Activated naive CD8-positive, alpha-beta T cell treated with anti-CD3 and anti-CD28 coated beads, Interleukin-2, amount 50 U/mL, for 24 hours (primary cell): ENCODE data around the gene RAD51B.
"Not testable (repeated sequence)": the region's sequence is repeated elsewhere in the genome, so short reads cannot be mapped to it uniquely, and the experiment has no call there.

Experiments
- ATAC-seq: fragments of 150-1000 bp; cut with Tn5 transposase; one replicate; pipeline ENCODE4 v1.10.0; 2021
- DNase-seq: peaks from one replicate; pipeline ENCODE4 v3.0.0; 2021
- H3K27ac Mint-ChIP-seq: one replicate; pipeline ENCODE4 v1.8.0; 2021; ENCODE audit warnings: mild to moderate bottlenecking, mixed read lengths
- H3K27me3 Mint-ChIP-seq: one replicate; pipeline ENCODE4 v1.8.0; 2021; ENCODE audit warnings: mixed read lengths
- H3K36me3 Mint-ChIP-seq: one replicate; pipeline ENCODE4 v1.8.0; 2021; ENCODE audit warnings: low read depth, mixed read lengths
- H3K4me1 Mint-ChIP-seq: one replicate; pipeline ENCODE4 v1.8.0; 2021; ENCODE audit warnings: mixed read lengths
- H3K4me3 Mint-ChIP-seq: one replicate; pipeline ENCODE4 v1.8.0; 2021; ENCODE audit warnings: mild to moderate bottlenecking, moderate library complexity, mixed read lengths
- H3K9me3 Mint-ChIP-seq: one replicate; pipeline ENCODE4 v1.8.0; 2021; ENCODE audit warnings: mixed read lengths

Gene RAD51B

DNA sequence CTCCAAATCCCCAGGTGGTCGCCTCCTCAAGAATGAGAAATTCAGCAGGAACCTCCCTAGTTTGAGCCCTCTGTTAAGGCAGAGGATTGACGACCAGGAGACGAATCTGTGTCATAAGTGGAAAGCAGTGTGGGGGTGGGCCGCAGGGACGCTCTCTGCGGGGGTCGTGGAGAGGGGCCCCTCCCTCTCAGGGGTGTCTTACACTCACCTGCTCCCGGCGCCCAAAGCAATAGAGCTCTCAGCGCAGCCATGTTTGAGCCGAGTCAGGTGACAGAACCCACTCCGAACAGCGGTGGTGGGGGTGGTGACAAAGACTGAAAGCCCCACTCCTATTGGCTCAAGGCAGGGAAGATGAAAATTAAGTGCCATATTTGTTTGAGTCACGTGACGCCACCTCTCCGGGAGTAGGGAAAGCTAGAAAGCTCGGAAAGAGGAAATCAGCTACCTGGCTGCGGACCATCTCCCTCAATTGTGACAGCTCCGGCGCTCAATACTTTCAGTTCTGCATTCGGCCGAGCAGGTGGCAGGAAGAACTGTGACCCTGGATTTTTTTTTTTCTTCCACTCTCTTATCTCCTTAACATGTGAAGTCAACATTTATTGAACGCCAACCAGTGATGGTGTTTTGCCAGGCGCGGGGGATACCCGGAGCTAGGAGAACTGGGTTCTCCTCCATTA is 3.1 kb upstream of the RAD51B start, which contains the start of gene ZFYVE26:
Gene ZFYVE26, minus strand, starts transcription at position 265 of the 677 bp plus-strand sequence. CDS start 627 bp downstream, outside the sequence.
- H3K4me1 Mint-ChIP-seq = peaks cover 57% of the 10 kb centered on the region
- DNase-seq (peak; percentile 88), ATAC-seq (peak; percentile 90)
- peak within 1 kb of the TSS; percentile 96 for H3K27ac Mint-ChIP-seq
- peaks cover 11% of the 10 kb centered on the region for H3K36me3 Mint-ChIP-seq
- no peaks in the 10 kb centered on the region for H3K9me3 Mint-ChIP-seq
- peak within 1 kb of the TSS; percentile 98 for H3K4me3 Mint-ChIP-seq
- H3K27me3 Mint-ChIP-seq = no peaks in the 10 kb centered on the region

GRCh38 chr14:67817750-67818438 is 1.7 kb upstream of the RAD51B start:
- H3K4me3 Mint-ChIP-seq = peak overlapping the region; percentile 96
- peaks cover 10% of the 10 kb centered on the region for H3K36me3 Mint-ChIP-seq
- ATAC-seq (no peak), DNase-seq (no peak)
- H3K27me3 Mint-ChIP-seq = no peaks in the 10 kb centered on the region
- peak overlapping the region; percentile 49 for H3K27ac Mint-ChIP-seq
- no peaks in the 10 kb centered on the region for H3K9me3 Mint-ChIP-seq
- peaks cover 55% of the 10 kb centered on the region for H3K4me1 Mint-ChIP-seq

DNA sequence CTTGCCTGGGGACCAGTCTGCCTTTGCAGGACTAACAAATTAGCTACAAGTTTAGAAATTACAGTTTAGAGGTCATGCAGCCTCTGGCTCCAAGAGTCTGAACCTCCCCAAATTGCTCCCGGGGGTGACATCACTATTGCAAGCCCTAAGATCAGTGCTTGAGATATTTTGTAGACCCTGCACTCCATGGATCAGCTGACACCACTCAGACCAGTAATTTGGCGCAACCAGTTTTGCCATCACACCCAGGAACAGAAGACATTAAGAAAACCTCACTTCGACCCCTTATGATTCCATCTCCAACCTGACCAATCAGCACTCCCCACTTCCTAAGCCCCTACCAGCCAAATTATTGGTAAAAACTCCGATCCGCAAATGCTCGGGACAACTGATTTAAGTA is 1.1 kb upstream of the RAD51B start:
- not testable (repeated sequence) for ATAC-seq, H3K9me3 Mint-ChIP-seq, H3K27ac Mint-ChIP-seq, DNase-seq, H3K36me3 Mint-ChIP-seq, H3K27me3 Mint-ChIP-seq
- peaks cover 53% of the 10 kb centered on the region for H3K4me1 Mint-ChIP-seq
- H3K4me3 Mint-ChIP-seq = peak overlapping the region; percentile 96

GRCh38 chr14:67820428-67820971 is 921 bp downstream of the RAD51B start:
- ATAC-seq (peak; percentile 29), DNase-seq (peak; percentile 23)
- Mint-ChIP-seq H3K9me3 (no peaks in the 10 kb centered on the region), H3K4me3 (peak overlapping the region; percentile 96), H3K36me3 (peaks cover 6% of the 10 kb centered on the region), H3K27ac (peak overlapping the region; percentile 94), H3K27me3 (no peaks in the 10 kb centered on the region), H3K4me1 (peaks cover 36% of the 10 kb centered on the region)

DNA sequence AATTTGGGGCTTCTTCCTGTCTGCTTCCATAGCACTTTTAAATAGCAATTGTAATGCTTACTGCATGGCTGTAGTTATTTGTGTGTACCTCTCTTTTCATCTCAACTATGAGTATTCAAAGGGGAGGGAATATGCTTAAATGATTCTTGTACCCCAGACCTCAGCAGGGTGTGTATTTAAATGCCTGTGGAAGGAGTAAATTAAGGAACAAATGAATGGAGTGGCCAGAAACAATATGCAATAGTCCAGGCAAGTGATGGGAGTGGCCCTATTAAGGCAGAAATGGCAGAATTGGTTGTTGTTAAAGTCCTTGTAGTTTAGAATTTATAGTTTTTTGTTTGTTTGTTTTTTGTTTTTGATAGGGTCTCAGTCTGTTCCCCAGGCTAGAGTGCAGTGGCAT is 1.5 kb downstream of the RAD51B start:
- Mint-ChIP-seq H3K27me3 (no peaks in the 10 kb centered on the region), H3K4me3 (peak overlapping the region; percentile 96), H3K4me1 (peaks cover 32% of the 10 kb centered on the region), H3K27ac (no peak overlapping the region), H3K9me3 (no peaks in the 10 kb centered on the region), H3K36me3 (peaks cover 9% of the 10 kb centered on the region)
- DNase-seq (no peak), ATAC-seq (no peak)

DNA sequence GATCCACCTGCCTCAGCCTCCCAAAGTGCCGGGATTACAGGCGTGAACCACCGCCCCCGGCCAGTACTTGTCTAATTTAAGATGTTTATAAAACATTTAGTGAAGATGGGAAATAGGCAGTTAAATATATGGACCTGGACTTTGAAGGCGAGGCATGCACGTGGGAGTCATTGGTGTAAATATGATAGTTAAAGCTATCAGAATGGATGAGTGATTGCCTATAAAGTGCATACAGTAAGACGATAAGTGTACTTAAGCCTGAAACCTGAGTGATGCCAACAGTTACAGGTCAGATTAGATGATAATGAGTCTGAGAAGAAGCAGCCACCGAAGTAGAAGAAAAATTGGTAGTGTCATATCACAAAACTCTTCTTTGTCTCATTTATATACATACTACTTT is 11.5 kb downstream of the RAD51B start:
- no peak for DNase-seq
- H3K27ac Mint-ChIP-seq = no peak overlapping the region
- H3K27me3 Mint-ChIP-seq = no peaks in the 10 kb centered on the region
- H3K9me3 Mint-ChIP-seq = no peaks in the 10 kb centered on the region
- no peak overlapping the region for H3K4me3 Mint-ChIP-seq
- no peak for ATAC-seq
- H3K36me3 Mint-ChIP-seq = peaks cover 26% of the 10 kb centered on the region
- no peaks in the 10 kb centered on the region for H3K4me1 Mint-ChIP-seq

GRCh38 chr14:67833403-67833802 is 13.8 kb downstream of the RAD51B start:
- ATAC-seq (no peak), DNase-seq (no peak)
- Mint-ChIP-seq H3K36me3 (peaks cover 13% of the 10 kb centered on the region), H3K27me3 (no peaks in the 10 kb centered on the region), H3K27ac (no peak overlapping the region), H3K4me1 (no peaks in the 10 kb centered on the region), H3K9me3 (no peaks in the 10 kb centered on the region), H3K4me3 (no peak overlapping the region)

DNA sequence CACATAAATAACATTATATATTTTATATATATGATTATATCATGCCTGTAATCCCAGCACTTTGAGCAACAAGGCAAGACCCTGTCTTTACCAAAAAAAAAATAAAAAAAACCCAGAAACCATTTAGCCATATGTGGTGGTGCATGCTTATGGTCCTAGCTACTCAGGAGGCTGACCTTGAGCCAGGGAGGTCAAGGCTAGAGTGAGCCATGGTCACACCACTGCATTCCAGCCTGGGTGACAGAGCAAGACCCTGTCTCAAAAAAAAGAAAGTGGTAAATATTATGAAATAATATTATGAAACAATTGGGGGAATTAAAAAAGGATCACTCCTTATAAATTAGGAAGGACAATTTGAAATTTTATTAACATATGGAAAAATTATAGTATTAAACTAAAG is 16.0 kb downstream of the RAD51B start:
- peaks cover 12% of the 10 kb centered on the region for H3K36me3 Mint-ChIP-seq
- H3K9me3 Mint-ChIP-seq = no peaks in the 10 kb centered on the region
- DNase-seq (no peak), ATAC-seq (no peak)
- no peaks in the 10 kb centered on the region for H3K27me3 Mint-ChIP-seq
- no peak overlapping the region for H3K27ac Mint-ChIP-seq
- no peaks in the 10 kb centered on the region for H3K4me1 Mint-ChIP-seq
- H3K4me3 Mint-ChIP-seq = no peak overlapping the region

GRCh38 chr14:67837011-67837624 is 17.5 kb downstream of the RAD51B start:
- Mint-ChIP-seq H3K27me3 (no peaks in the 10 kb centered on the region), H3K4me3 (no peak overlapping the region), H3K27ac (no peak overlapping the region), H3K9me3 (no peaks in the 10 kb centered on the region), H3K36me3 (peaks cover 20% of the 10 kb centered on the region), H3K4me1 (no peaks in the 10 kb centered on the region)
- DNase-seq (peak; percentile 24), ATAC-seq (no peak)

DNA sequence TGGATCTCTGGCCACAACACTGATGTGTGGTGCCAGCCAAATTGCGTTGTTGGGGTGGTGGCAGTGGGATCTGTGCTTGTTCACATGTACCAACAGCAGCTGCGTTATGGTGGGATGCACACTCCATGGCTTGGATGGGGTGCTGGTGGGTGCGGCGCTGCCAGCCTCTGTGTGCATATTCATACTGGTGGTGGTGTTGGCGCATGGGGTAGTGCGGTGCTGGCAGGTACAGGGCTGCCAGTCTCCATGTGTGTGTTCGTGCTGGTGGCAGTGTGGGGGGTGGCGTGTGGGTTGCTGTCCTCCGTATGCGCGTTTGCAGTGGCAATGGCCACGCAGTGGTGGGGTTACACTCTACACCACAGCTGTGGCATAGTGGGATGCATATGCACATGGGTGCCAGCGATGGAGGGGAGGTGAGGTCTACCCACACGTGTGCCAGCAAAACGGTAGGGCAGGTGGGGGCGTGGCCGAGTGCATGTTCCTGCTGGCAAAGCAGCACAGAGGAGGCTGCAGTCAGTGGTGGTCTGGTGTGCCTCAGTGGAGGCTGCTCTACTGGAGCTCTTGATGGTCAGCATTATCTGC is 26.5 kb downstream of the RAD51B start:
- H3K27ac Mint-ChIP-seq = no peak overlapping the region
- peaks cover 3% of the 10 kb centered on the region for H3K4me1 Mint-ChIP-seq
- peaks cover 17% of the 10 kb centered on the region for H3K9me3 Mint-ChIP-seq
- H3K4me3 Mint-ChIP-seq = no peak overlapping the region
- DNase-seq = no peak
- no peaks in the 10 kb centered on the region for H3K27me3 Mint-ChIP-seq
- H3K36me3 Mint-ChIP-seq = peaks cover 31% of the 10 kb centered on the region
- no peak for ATAC-seq

- Mint-ChIP-seq H3K4me1 (peaks cover 6% of the 10 kb centered on the region), H3K27me3 (no peaks in the 10 kb centered on the region), H3K27ac (no peak overlapping the region), H3K4me3 (no peak overlapping the region), H3K9me3 (peaks cover 17% of the 10 kb centered on the region), H3K36me3 (peaks cover 19% of the 10 kb centered on the region)
- ATAC-seq = no peak
- DNase-seq = no peak
Observed at GRCh38 chr14:67850066-67850830, 30.7 kb downstream of the RAD51B start.

DNA sequence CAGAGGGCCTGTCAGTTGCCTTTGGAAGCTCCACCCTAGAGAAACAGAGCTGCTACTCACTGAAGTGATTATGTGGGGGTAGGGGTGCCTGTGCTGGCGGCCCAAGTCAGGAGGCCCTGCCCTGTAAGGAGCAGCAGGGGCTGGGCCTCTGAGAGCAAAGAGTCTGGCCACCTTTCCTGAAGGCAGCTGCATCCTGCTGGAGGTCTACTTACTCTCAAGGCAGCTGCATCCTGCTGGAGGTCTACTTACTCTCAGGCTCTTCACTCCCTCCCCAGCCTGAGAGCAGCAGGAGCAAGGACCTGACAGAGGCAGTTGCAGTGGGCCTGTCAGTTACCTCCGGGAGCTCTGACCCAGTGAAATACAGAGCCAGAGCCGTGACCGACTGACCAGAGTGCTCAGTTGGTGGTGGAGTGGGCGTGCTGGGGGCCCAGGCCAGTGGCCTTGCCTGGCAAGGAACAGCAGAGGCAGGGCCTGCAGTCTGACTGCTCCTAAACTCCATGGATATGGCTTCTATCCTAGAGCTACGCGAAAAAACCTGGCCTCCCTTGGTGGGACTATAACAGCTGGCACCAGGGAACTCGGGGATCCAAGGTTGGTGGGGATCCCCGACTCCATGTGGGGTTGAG is 32.3 kb downstream of the RAD51B start:
- ATAC-seq = no peak
- peaks cover 14% of the 10 kb centered on the region for H3K9me3 Mint-ChIP-seq
- H3K27me3 Mint-ChIP-seq = no peaks in the 10 kb centered on the region
- H3K4me3 Mint-ChIP-seq = no peak overlapping the region
- no peak overlapping the region for H3K27ac Mint-ChIP-seq
- peaks cover 9% of the 10 kb centered on the region for H3K4me1 Mint-ChIP-seq
- H3K36me3 Mint-ChIP-seq = peaks cover 16% of the 10 kb centered on the region
- DNase-seq = no peak

DNA sequence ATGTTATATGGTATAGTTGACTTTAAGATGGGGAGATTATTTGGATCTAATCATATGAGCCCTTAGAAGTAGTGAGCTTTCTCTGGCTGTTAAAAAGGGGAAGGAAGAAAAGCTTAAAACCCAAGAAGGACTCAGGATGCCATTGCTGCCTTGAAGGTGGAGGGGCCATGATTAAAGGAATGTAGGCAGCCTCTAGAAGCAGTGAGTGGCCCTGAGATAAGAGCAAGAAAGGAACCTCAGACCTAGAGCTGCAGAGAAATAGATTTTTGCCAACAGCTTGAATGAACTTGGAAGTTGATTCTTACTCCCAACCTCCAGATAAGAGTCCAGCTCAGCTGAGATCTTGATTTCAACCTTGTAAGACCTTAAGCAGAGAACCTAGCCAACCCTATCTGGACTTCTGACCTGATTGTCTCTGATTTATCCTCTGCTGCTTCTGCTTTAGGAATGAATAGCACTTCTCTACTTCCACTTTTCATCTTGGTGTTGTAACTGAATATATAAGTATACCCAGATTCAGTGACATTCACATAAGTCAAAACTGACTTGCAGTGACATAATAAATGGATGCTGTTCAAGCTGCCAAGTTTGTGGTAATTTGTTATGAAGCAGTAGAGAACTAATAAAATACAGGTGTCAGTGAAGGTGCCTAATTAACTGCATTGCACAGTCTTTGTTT is 33.5 kb downstream of the RAD51B start:
- Mint-ChIP-seq H3K4me1 (peaks cover 9% of the 10 kb centered on the region), H3K4me3 (no peak overlapping the region), H3K27me3 (no peaks in the 10 kb centered on the region), H3K27ac (peak overlapping the region; percentile 44), H3K36me3 (peaks cover 9% of the 10 kb centered on the region), H3K9me3 (peaks cover 5% of the 10 kb centered on the region)
- DNase-seq = no peak
- no peak for ATAC-seq
